ENCODE data around the gene ARL4C. TPM values are rescaled to one million over a fixed set of nuclear protein-coding genes. Genes with fewer than 3 reads are reported as not detected.
A peak's percentile ranks its signal among the peaks of the same experiment; 100 is the strongest.

The ARL4C gene
- total and polyA plus RNA-seq, 2 of the 8 experiments (the other 6 are each of a cell fraction or from before 2014, with no cell fraction given) = 7.0 to 16.9 TPM

GRCh38 chr2:234497594-234498235 lies 834 bp upstream of the ARL4C start:
- Histone ChIP-seq H4K20me1 (replicated peaks in 1 of 2; ENCODE audit: control insufficient read depth in 1 of 2, insufficient read depth in 2 of 2, low read length in 2 of 2) (peaks cover 6 to 12% of the 10 kb centered on the region in 2 experiments), H2BK15ac (ENCODE audit: low read length) (no peak overlapping the region), H3K23ac (ENCODE audit: insufficient read length) (no peak overlapping the region), H3K9ac (replicated peaks in 1 of 4; ENCODE audit: extremely low read depth in 1 of 4, low read depth in 3 of 4, low read length in 3 of 4) (peak overlapping the region in 3 of 4 experiments; percentile 69 to 88 (median 78); a peak in 5 of 7 replicates), H3K27me3 (replicated peaks in 1 of 4; ENCODE audit: control insufficient read depth in 3 of 4, extremely low read depth in 1 of 4, insufficient read depth in 3 of 4, low read length in 3 of 4) (peaks cover 0 to 11% (median 3%) of the 10 kb centered on the region in 4 experiments; a peak in 4 of 7 replicates), H3K27ac (ENCODE audit: low read depth, low read length) (peak overlapping the region; percentile 73; the same call in 1 of the 2 replicates), H3K14ac (ENCODE audit: insufficient read length) (no peak overlapping the region), H2BK20ac (ENCODE audit: low read length) (no peak overlapping the region), H3K4me1 (replicated peaks in 1 of 4; ENCODE audit: control insufficient read depth in 3 of 4, insufficient read depth in 4 of 4, low read length in 3 of 4) (peaks cover 3 to 16% (median 8%) of the 10 kb centered on the region in 4 experiments), H4K91ac (replicated peaks; ENCODE audit: insufficient read length, low read length) (peak overlapping the region; percentile 17), H2AK5ac (ENCODE audit: low read depth, low read length) (no peak overlapping the region), H3K36me3 (ENCODE audit: control insufficient read depth in 2 of 4, insufficient read depth in 4 of 4, low read length in 3 of 4) (no peaks in the 10 kb centered on the region), H3K23me2 (ENCODE audit: low read depth, low read length) (peaks cover 22% of the 10 kb centered on the region), H4K8ac (ENCODE audit: extremely low read depth, insufficient read depth, low read length) (peak overlapping the region; percentile 93; the same call in 1 of the 2 replicates), H3K4me3 (ENCODE audit: extremely low read depth in 1 of 4, insufficient read depth in 2 of 4, low read depth in 3 of 4, low read length in 4 of 4) (peak overlapping the region; percentile 55 to 75 (median 62)), H4K5ac (ENCODE audit: insufficient read length, low read depth, low read length) (no peak overlapping the region), H2BK5ac (ENCODE audit: low read depth, low read length) (no peak overlapping the region), H2BK12ac (ENCODE audit: low read depth, low read length) (0 out of 2 replicates have a peak overlapping the region, but pooled peaks have one; percentile 77), H3K18ac (ENCODE audit: extremely low read depth, low read length) (peak overlapping the region; percentile 72; the same call in 1 of the 2 replicates), H2BK120ac (replicated peaks; ENCODE audit: low read depth, low read length) (no peak overlapping the region), H3K79me1 (ENCODE audit: low read depth, low read length) (no peaks in the 10 kb centered on the region; the same call in 1 of the 2 replicates), H2AFZ (ENCODE audit: low read length) (0 out of 2 replicates have a peak overlapping the region, but pooled peaks have one; percentile 27), H3K79me2 (ENCODE audit: control insufficient read depth in 1 of 2, insufficient read depth in 2 of 2, low read length in 2 of 2) (peaks cover 0 to 36% of the 10 kb centered on the region in 2 experiments; a peak in 3 of 4 replicates), H3K9me3 (ENCODE audit: insufficient read depth in 2 of 2, low read depth in 1 of 2, low read length in 1 of 2) (no peaks in the 10 kb centered on the region), H3K4ac (replicated peaks; ENCODE audit: insufficient read length, low read depth, low read length) (no peak overlapping the region), H3K4me2 (ENCODE audit: insufficient read depth in 1 of 2, low read depth in 2 of 2, low read length in 2 of 2) (peak overlapping the region; percentile 81 to 95), H3K56ac (replicated peaks; ENCODE audit: insufficient read length, low read depth, low read length) (no peak overlapping the region)
- 37% methylated on average over 30 of the region's 37 CpGs; no CpG with 5 or more reads in 1 of the 2 experiments for WGBS, 2 experiments (ENCODE audit: extremely low coverage in 1 of 2, insufficient coverage in 1 of 2, insufficient read length in 1 of 2, insufficient replicate concordance in 2 of 2, low coverage in 1 of 2, low lambda C conversion rate in 2 of 2, missing lambda C conversion rate in 1 of 2)
- ChIA-PET CTCF (ENCODE audit: partially characterized antibody) (interaction anchor here (0.8 to 1.6 kb wide), 14 partner anchors 15 to 569 kb away, joined by 3 to 6 read pairs (median 4); no protein-coding TSS in a partner anchor), POLR2A (ENCODE audit: partially characterized antibody) (interaction anchor here (0.7 to 2.1 kb wide), 6 partner anchors 9 to 325 kb away, joined by 3 to 7 read pairs (median 3); no protein-coding TSS in a partner anchor)
- FAIRE-seq (no peak), DNase-seq (ENCODE audit: low read depth in 1 of 2, low spot score in 2 of 2) (no peak)
- TF ChIP-seq RAD21 (IDR thresholded peaks at IDR 0.05 in 1 of 2, conservative IDR thresholded peaks at IDR 0.05 in 1 of 2; ENCODE audit: low read depth in 2 of 2, low read length in 2 of 2) (peak in 1 of 2 experiments; percentile 15; a peak in 1 of 4 replicates), EZH2 (IDR thresholded peaks at IDR 0.05; ENCODE audit: low read depth, low read length, severe bottlenecking) (peak; percentile 23), TEAD4 (IDR thresholded peaks at IDR 0.05; ENCODE audit: low read depth, low read length) (no peak), JUN (IDR thresholded peaks at IDR 0.05; ENCODE audit: low read depth, low read length) (no peak), ASH2L (IDR thresholded peaks at IDR 0.05; ENCODE audit: low read length) (peak; percentile 4), EGR1 (IDR thresholded peaks at IDR 0.05; ENCODE audit: borderline replicate concordance, low read depth, low read length) (no peak)
